DOHH2 (cell line): ENCODE results near the gene DUS4L.

Experiments used
- EZH2phosphoT487 ChIP-seq: fragments of 200-600 bp; sonication (generic); IDR thresholded peaks from 2 replicates; pipeline ENCODE4 v1.6.1; 2017; ENCODE audit warnings: borderline replicate concordance, mild to moderate bottlenecking, antibody characterized with exemption, low read length, moderate library complexity, mixed read lengths
- TF ChIP-seq, protein P1 (sequence below): fragments of 200-600 bp; sonication (generic); IDR thresholded peaks from one replicate; pipeline ENCODE4 v1.5.1; 2014; ENCODE audit warnings: antibody characterized with exemption, mild to moderate bottlenecking, low read depth, low read length; ENCODE audit not compliant: poor library complexity, severe bottlenecking

DNA sequence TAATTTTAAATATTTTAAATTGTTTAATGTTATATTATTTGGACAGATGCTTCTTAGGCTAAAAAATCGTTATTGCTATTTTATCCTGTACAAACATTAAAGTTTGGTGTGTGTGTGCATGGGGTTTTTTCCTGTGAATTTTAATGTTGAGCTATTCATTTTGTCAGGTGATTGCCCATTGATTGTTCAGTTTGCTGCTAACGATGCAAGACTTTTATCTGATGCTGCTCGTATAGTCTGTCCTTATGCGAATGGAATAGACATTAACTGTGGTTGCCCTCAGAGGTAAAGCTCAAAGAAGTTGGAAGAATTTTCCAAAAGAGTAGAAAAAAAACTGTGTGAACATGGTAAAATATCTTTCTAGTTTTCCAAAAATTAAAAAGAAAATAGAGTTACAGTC is 9.8 kb downstream of the DUS4L start:
- TF ChIP-seq, protein P1, sequence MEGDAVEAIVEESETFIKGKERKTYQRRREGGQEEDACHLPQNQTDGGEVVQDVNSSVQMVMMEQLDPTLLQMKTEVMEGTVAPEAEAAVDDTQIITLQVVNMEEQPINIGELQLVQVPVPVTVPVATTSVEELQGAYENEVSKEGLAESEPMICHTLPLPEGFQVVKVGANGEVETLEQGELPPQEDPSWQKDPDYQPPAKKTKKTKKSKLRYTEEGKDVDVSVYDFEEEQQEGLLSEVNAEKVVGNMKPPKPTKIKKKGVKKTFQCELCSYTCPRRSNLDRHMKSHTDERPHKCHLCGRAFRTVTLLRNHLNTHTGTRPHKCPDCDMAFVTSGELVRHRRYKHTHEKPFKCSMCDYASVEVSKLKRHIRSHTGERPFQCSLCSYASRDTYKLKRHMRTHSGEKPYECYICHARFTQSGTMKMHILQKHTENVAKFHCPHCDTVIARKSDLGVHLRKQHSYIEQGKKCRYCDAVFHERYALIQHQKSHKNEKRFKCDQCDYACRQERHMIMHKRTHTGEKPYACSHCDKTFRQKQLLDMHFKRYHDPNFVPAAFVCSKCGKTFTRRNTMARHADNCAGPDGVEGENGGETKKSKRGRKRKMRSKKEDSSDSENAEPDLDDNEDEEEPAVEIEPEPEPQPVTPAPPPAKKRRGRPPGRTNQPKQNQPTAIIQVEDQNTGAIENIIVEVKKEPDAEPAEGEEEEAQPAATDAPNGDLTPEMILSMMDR = no peak
- TF ChIP-seq EZH2phosphoT487 = no peak
